Naive thymus-derived CD8-positive, alpha-beta T cell (primary cell): ENCODE data around the gene PCNX1. TPM values are rescaled to one million over a fixed set of nuclear protein-coding genes. Genes with fewer than 3 reads are reported as not detected.
"Not testable (repeated sequence)": the region's sequence is repeated elsewhere in the genome, so short reads cannot be mapped to it uniquely, and the experiment has no call there.

Source experiments
- ATAC-seq, 2 donors: fragments of 150-1000 bp; cut with Tn5 transposase in 1 of 2; sonication (Bioruptor Pico), chemical (Tn5 transposase) in 1 of 2; 1 replicate in 1 of 2; 2 replicates in 1 of 2; pipeline ENCODE4 v1.10.0; 2021; ENCODE audit warnings: mild to moderate bottlenecking in 2 of 2, moderate library complexity in 2 of 2
- POLR2A ChIA-PET: fragments of 350-600 bp; sonication (Branson Sonifier 250); formaldehyde crosslinking; loops from one replicate; lab custom pipeline; 2021; ENCODE audit warnings: antibody characterized with exemption; lab: Charles Lee
- DNase-seq, 10 donors: peaks; one replicate each; pipeline versions ENCODE4 v3.0.0 to v3.0.0-alpha.2; 2020 to 2022
- H3K27ac Mint-ChIP-seq, 10 donors: one replicate each; pipeline ENCODE4 v1.8.0; 2020 to 2022; ENCODE audit warnings: mild to moderate bottlenecking in 10 of 10, mixed read lengths in 10 of 10, moderate library complexity in 4 of 10, inconsistent platforms in 1 of 10
- H3K27me3 Mint-ChIP-seq, 5 donors: one replicate each; pipeline ENCODE4 v1.8.0; 2021 to 2022; ENCODE audit warnings: mixed read lengths in 5 of 5
- H3K36me3 Mint-ChIP-seq, 3 donors: one replicate each; pipeline ENCODE4 v1.8.0; 2020 to 2022; ENCODE audit warnings: mixed read lengths in 3 of 3, mild to moderate bottlenecking in 2 of 3, inconsistent platforms in 1 of 3
- H3K4me1 Mint-ChIP-seq, 4 donors: one replicate each; pipeline ENCODE4 v1.8.0; 2021 to 2022; ENCODE audit warnings: mixed read lengths in 4 of 4
- H3K4me3 Mint-ChIP-seq, 10 donors: one replicate each; pipeline ENCODE4 v1.8.0; 2020 to 2022; ENCODE audit warnings: mild to moderate bottlenecking in 10 of 10, mixed read lengths in 10 of 10, moderate library complexity in 6 of 10, inconsistent platforms in 1 of 10
- H3K9me3 Mint-ChIP-seq, 9 donors: one replicate each; pipeline ENCODE4 v1.8.0; 2020 to 2022; ENCODE audit warnings: mixed read lengths in 9 of 9, mild to moderate bottlenecking in 3 of 9, inconsistent platforms in 1 of 9, moderate library complexity in 1 of 9
- polyA plus RNA-seq, 3 donors: library from polyadenylated mRNA; unstranded; fragments of 300-500 nt; fragmentation: Illumina TruSeq; gene quantifications; one replicate each; pipeline ENCODE4 v1.2.3, GENCODE V29; 2021
- total RNA-seq, 8 experiments: library from RNA in 2 of 8; stranded (reverse) in 2 of 8; gene quantifications; one replicate each; pipeline ENCODE4 v1.2.3 and lab custom pipeline; 2021 to 2026

Gene PCNX1
- total and polyA plus RNA-seq, 5 experiments from 2014 or later: 5.5 to 78.6 (median 8.3) TPM

GRCh38 chr14:70920608-70921007 lies 13.3 kb downstream of the PCNX1 start:
- Mint-ChIP-seq H3K4me1 (peaks cover 33 to 94% (median 80%) of the 10 kb centered on the region in 4 donors), H3K27ac (peak overlapping the region in 6 of 10 donors; percentile 4 to 87 (median 58)), H3K4me3 (peak overlapping the region in 3 of 10 donors; percentile 18 to 51 (median 45)), H3K27me3 (no peaks in the 10 kb centered on the region), H3K9me3 (no peaks in the 10 kb centered on the region), H3K36me3 (peaks cover 0 to 12% (median 6%) of the 10 kb centered on the region in 3 donors)
- DNase-seq: no peak
- POLR2A ChIA-PET: no interaction called here
- ATAC-seq: no peak

- Mint-ChIP-seq H3K27me3 (no peaks in the 10 kb centered on the region), H3K9me3 (no peaks in the 10 kb centered on the region), H3K27ac (peak overlapping the region in 2 of 10 donors; percentile 49 to 76), H3K4me3 (peak overlapping the region in 1 of 10 donors; percentile 2), H3K4me1 (peaks cover 34 to 95% (median 81%) of the 10 kb centered on the region in 4 donors), H3K36me3 (peaks cover 0 to 13% (median 5%) of the 10 kb centered on the region in 3 donors)
- ATAC-seq: no peak
- DNase-seq: no peak
- POLR2A ChIA-PET: no interaction called here
Observed at GRCh38 chr14:70921669-70922068, 14.4 kb downstream of the PCNX1 start.

GRCh38 chr14:70924521-70924920 lies 17.3 kb downstream of the PCNX1 start:
- POLR2A ChIA-PET: interaction anchor here (1.0 to 1.8 kb wide), 3 partner anchors 9 to 17 kb away, joined by 3 to 6 read pairs (median 3); no protein-coding TSS in a partner anchor
- Mint-ChIP-seq H3K4me3 (peak overlapping the region in 1 of 10 donors; percentile 1), H3K9me3 (no peaks in the 10 kb centered on the region), H3K36me3 (peaks cover 0 to 5% (median 0%) of the 10 kb centered on the region in 3 donors), H3K27me3 (no peaks in the 10 kb centered on the region), H3K4me1 (peaks cover 30 to 88% (median 73%) of the 10 kb centered on the region in 4 donors), H3K27ac (peak overlapping the region in 1 of 10 donors; percentile 52)
- DNase-seq: no peak
- ATAC-seq: peak in 1 of 2 donors; percentile 36

- ATAC-seq: peak; percentile 90 to 91
- peaks cover 29 to 82% (median 71%) of the 10 kb centered on the region in 4 donors for H3K4me1 Mint-ChIP-seq
- no peaks in the 10 kb centered on the region for H3K9me3 Mint-ChIP-seq
- H3K27ac Mint-ChIP-seq: peak overlapping the region; percentile 6 to 88 (median 64)
- peak in 7 of 10 donors; percentile 14 to 42 (median 29) for DNase-seq
- H3K4me3 Mint-ChIP-seq: peak overlapping the region in 9 of 10 donors; percentile 3 to 65 (median 35)
- POLR2A ChIA-PET: interaction anchor here (0.9 kb wide), 1 partner anchor 22 kb away, joined by 3 read pairs; no protein-coding TSS in a partner anchor
- H3K27me3 Mint-ChIP-seq: no peaks in the 10 kb centered on the region
- H3K36me3 Mint-ChIP-seq: peaks cover 0 to 5% (median 0%) of the 10 kb centered on the region in 3 donors
Observed at GRCh38 chr14:70926235-70926830, 19.1 kb downstream of the PCNX1 start.

GRCh38 chr14:70931008-70931407 lies 23.7 kb downstream of the PCNX1 start:
- POLR2A ChIA-PET: interaction anchor here (1.1 to 1.9 kb wide), 3 partner anchors 11 to 122 kb away, joined by 3 to 10 read pairs (median 3); partner anchors contain the start of genes MAP3K9 and PCNX1
- no peak overlapping the region for H3K4me3 Mint-ChIP-seq
- no peaks in the 10 kb centered on the region for H3K27me3 Mint-ChIP-seq
- H3K9me3 Mint-ChIP-seq: no peaks in the 10 kb centered on the region
- peaks cover 35 to 78% (median 69%) of the 10 kb centered on the region in 4 donors for H3K4me1 Mint-ChIP-seq
- H3K27ac Mint-ChIP-seq: peak overlapping the region in 4 of 10 donors; percentile 50 to 74 (median 64)
- ATAC-seq (no peak), DNase-seq (no peak)
- peaks cover 0 to 2% (median 0%) of the 10 kb centered on the region in 3 donors for H3K36me3 Mint-ChIP-seq

GRCh38 chr14:70934084-70934483 lies 26.8 kb downstream of the PCNX1 start:
- H3K36me3 Mint-ChIP-seq: peaks cover under 1 to 14% (median 5%) of the 10 kb centered on the region in 3 donors
- POLR2A ChIA-PET: interaction anchor here (0.6 to 2.0 kb wide), 3 partner anchors 15 to 124 kb away, joined by 3 to 8 read pairs (median 4); partner anchors contain the start of gene PCNX1
- H3K27ac Mint-ChIP-seq: peak overlapping the region; percentile 39 to 96 (median 88)
- no peak for ATAC-seq
- H3K27me3 Mint-ChIP-seq: no peaks in the 10 kb centered on the region
- peaks cover 0 to 7% (median 3%) of the 10 kb centered on the region in 9 donors for H3K9me3 Mint-ChIP-seq
- peak overlapping the region in 6 of 10 donors; percentile 2 to 68 (median 48) for H3K4me3 Mint-ChIP-seq
- DNase-seq: no peak
- peaks cover 37 to 82% (median 74%) of the 10 kb centered on the region in 4 donors for H3K4me1 Mint-ChIP-seq

- Mint-ChIP-seq H3K4me3 (peak overlapping the region; percentile 26 to 81 (median 69)), H3K27ac (peak overlapping the region; percentile 39 to 96 (median 88)), H3K9me3 (peaks cover 0 to 13% (median 8%) of the 10 kb centered on the region in 9 donors), H3K4me1 (peaks cover 40 to 82% (median 74%) of the 10 kb centered on the region in 4 donors), H3K36me3 (peaks cover 5 to 19% (median 7%) of the 10 kb centered on the region in 3 donors), H3K27me3 (no peaks in the 10 kb centered on the region)
- peak in 1 of 10 donors; percentile 31 for DNase-seq
- ATAC-seq: peak; percentile 68 to 78
- POLR2A ChIA-PET: interaction anchor here (0.6 to 2.0 kb wide), 3 partner anchors 15 to 125 kb away, joined by 3 to 8 read pairs (median 4); partner anchors contain the start of gene PCNX1
Observed at GRCh38 chr14:70934502-70935134, 27.4 kb downstream of the PCNX1 start.

GRCh38 chr14:70935135-70935534 lies 27.9 kb downstream of the PCNX1 start:
- Mint-ChIP-seq H3K27ac (peak overlapping the region; percentile 39 to 96 (median 86)), H3K4me1 (peaks cover 43 to 83% (median 74%) of the 10 kb centered on the region in 4 donors), H3K4me3 (peak overlapping the region; percentile 26 to 81 (median 69)), H3K27me3 (no peaks in the 10 kb centered on the region), H3K36me3 (peaks cover 5 to 24% (median 9%) of the 10 kb centered on the region in 3 donors), H3K9me3 (peaks cover 0 to 18% (median 13%) of the 10 kb centered on the region in 9 donors)
- peak in 1 of 2 donors; percentile 5 for ATAC-seq
- POLR2A ChIA-PET: interaction anchor here (2.0 kb wide), 1 partner anchor 28 kb away, joined by 8 read pairs; the partner anchor contains the start of gene PCNX1
- DNase-seq: no peak

GRCh38 chr14:70939693-70940092 lies 32.4 kb downstream of the PCNX1 start:
- Mint-ChIP-seq H3K9me3 (peaks cover 12 to 61% (median 48%) of the 10 kb centered on the region in 9 donors), H3K4me3 (peak overlapping the region in 7 of 10 donors; percentile 34 to 74 (median 49))
- POLR2A ChIA-PET: not testable (repeated sequence)

GRCh38 chr14:70941637-70942341 lies 34.5 kb downstream of the PCNX1 start:
- ATAC-seq (peak in 1 of 2 donors; percentile 36), DNase-seq (peak in 9 of 10 donors; percentile 38 to 85 (median 77))
- Mint-ChIP-seq H3K4me3 (peak overlapping the region; percentile 59 to 83 (median 76)), H3K27ac (peak overlapping the region; percentile 81 to 98 (median 92)), H3K9me3 (peaks cover 12 to 72% (median 48%) of the 10 kb centered on the region in 9 donors), H3K36me3 (peaks cover 49 to 76% (median 53%) of the 10 kb centered on the region in 3 donors), H3K4me1 (peaks cover 40 to 76% (median 72%) of the 10 kb centered on the region in 4 donors)
- POLR2A ChIA-PET: interaction anchor here (0.6 to 4.1 kb wide), 11 partner anchors 11 to 287 kb away, joined by 3 to 24 read pairs (median 3); partner anchors contain the start of gene PCNX1
- H3K27me3 Mint-ChIP-seq: not testable (repeated sequence)

More at GRCh38 chr14:70939693-70940092, 32.4 kb downstream of the PCNX1 start:
- ATAC-seq, DNase-seq, H3K27me3 Mint-ChIP-seq: not testable (repeated sequence)
- Mint-ChIP-seq H3K4me1 (peaks cover 47 to 88% (median 78%) of the 10 kb centered on the region in 4 donors), H3K27ac (peak overlapping the region; percentile 40 to 98 (median 92)), H3K36me3 (peaks cover 39 to 68% (median 42%) of the 10 kb centered on the region in 3 donors)

GRCh38 chr14:70942342-70942706 lies 35.1 kb downstream of the PCNX1 start:
- peaks cover 41 to 73% (median 67%) of the 10 kb centered on the region in 4 donors for H3K4me1 Mint-ChIP-seq
- DNase-seq (no peak), ATAC-seq (peak in 1 of 2 donors; percentile 17)
- POLR2A ChIA-PET: interaction anchor here (1.2 to 4.1 kb wide), 5 partner anchors 12 to 35 kb away, joined by 5 to 24 read pairs (median 8); partner anchors contain the start of gene PCNX1
- H3K27ac Mint-ChIP-seq: peak overlapping the region; percentile 36 to 98 (median 88)
- H3K9me3 Mint-ChIP-seq: peaks cover 16 to 76% (median 51%) of the 10 kb centered on the region in 9 donors
- no peaks in the 10 kb centered on the region for H3K27me3 Mint-ChIP-seq
- H3K36me3 Mint-ChIP-seq: peaks cover 54 to 79% (median 59%) of the 10 kb centered on the region in 3 donors
- peak overlapping the region in 8 of 10 donors; percentile 22 to 75 (median 62) for H3K4me3 Mint-ChIP-seq
